ENCODE data around the gene DENND11. TPM values are rescaled to one million over a fixed set of nuclear protein-coding genes. Genes with fewer than 3 reads are reported as not detected.

Gene DENND11
- total and polyA plus RNA-seq, 9 of the 15 experiments (the other 6 are each of a cell fraction or from before 2014, with no cell fraction given): 0.07 to 1.1 (median 0.36) TPM

GRCh38 chr7:141713890-141714289 lies 11.9 kb upstream of the DENND11 start:
- in situ Hi-C loops (cut with MboI) (no loop called here), intact Hi-C loops (cut with micrococcal nuclease) (no loop called here)
- Histone ChIP-seq H2AFZ (ENCODE audit: low read depth, low read length) (no peak overlapping the region), H3K79me2 (ENCODE audit: control insufficient read depth, insufficient read depth, low read length) (no peaks in the 10 kb centered on the region), H3K9me1 (ENCODE audit: control insufficient read depth, insufficient read depth, low read length) (no peaks in the 10 kb centered on the region), H3K9me3 (replicated peaks; ENCODE audit: control insufficient read depth, insufficient read depth, low read depth, low read length) (no peaks in the 10 kb centered on the region), H3K9ac (ENCODE audit: insufficient read depth in 1 of 2, low read depth in 2 of 2, low read length in 2 of 2) (no peak overlapping the region), H3K4me3 (no peak overlapping the region), H3K27ac (ENCODE audit: extremely low read depth, low read depth, low read length) (no peak overlapping the region), H3K36me3 (ENCODE audit: control insufficient read depth, insufficient read depth, low read length) (no peaks in the 10 kb centered on the region), H3K4me1 (replicated peaks in 1 of 2; ENCODE audit: control insufficient read depth in 2 of 2, insufficient read depth in 2 of 2, low read length in 2 of 2) (no peaks in the 10 kb centered on the region), H3K4me2 (ENCODE audit: insufficient read depth, low read length) (no peak overlapping the region), H4K20me1 (replicated peaks; ENCODE audit: control insufficient read depth, insufficient read depth, low read length) (no peaks in the 10 kb centered on the region), H3K27me3 (ENCODE audit: control insufficient read depth in 2 of 2, insufficient read depth in 2 of 2, low read length in 2 of 2) (peaks cover 5 to 11% of the 10 kb centered on the region in 2 experiments; a peak in 2 of 5 replicates)
- 0% methylated on average over 1 of the region's 1 CpG for WGBS (ENCODE audit: insufficient coverage, low coverage, missing lambda C conversion rate)
- BruUV-seq (replicated peaks): no TSS peak
- ChIA-PET CTCF (ENCODE audit: low intra/inter-chr PET ratio) (no interaction called here), POLR2A (interaction anchor here (0.5 kb wide), 2 partner anchors 16 kb away, joined by 3 read pairs; no protein-coding TSS in a partner anchor)
- ATAC-seq (no peak), FAIRE-seq (no peak), DNase-seq (ENCODE audit: extremely low read depth in 1 of 4, low spot score in 3 of 4) (no peak)
- TF ChIP-seq KLF1 (tag; IDR thresholded peaks at IDR 0.05): no peak
- TF ChIP-seq ARID3B (CRISPR knock-in tag; IDR thresholded peaks at IDR 0.05; ENCODE audit: borderline replicate concordance): no peak
- TF ChIP-seq ZNF57 (CRISPR knock-in tag; IDR thresholded peaks at IDR 0.05): no peak
- TF ChIP-seq RNF219 (CRISPR knock-in tag; IDR thresholded peaks at IDR 0.05): no peak
- TF ChIP-seq ZNF124 (CRISPR knock-in tag; IDR thresholded peaks at IDR 0.05): no peak
- no peak for TF ChIP-seq MEF2D (tag; conservative IDR thresholded peaks at IDR 0.05; ENCODE audit: low read depth)
- TF ChIP-seq SRSF9 (IDR thresholded peaks at IDR 0.05; ENCODE audit: borderline replicate concordance, low read depth, low read length): no peak
